K562 (cell line): ENCODE data around the gene RASSF1. TPM values are rescaled to one million over a fixed set of nuclear protein-coding genes. Genes with fewer than 3 reads are reported as not detected.
A peak's percentile ranks its signal among the peaks of the same experiment; 100 is the strongest.

Source experiments
- ATAC-seq: fragments of 200-7000 bp; cut with Tn5 transposase; 3 replicates; pipeline ENCODE4 v1.9.1; 2020; ENCODE audit warnings: moderate library complexity
- BruUV-seq: library from RNA; stranded (reverse); fragments of 400-500 nt; replicated peaks from 2 replicates; lab custom pipeline; 2021; lab: Mats Ljungman, UMichigan
- CTCF ChIA-PET: fragments of 300-600 bp; formaldehyde crosslinking; extraction: SDS; loops from one replicate; lab custom pipeline; 2021; ENCODE audit warnings: low intra/inter-chr PET ratio; lab: Yijun Ruan, JAX
- POLR2A ChIA-PET: fragments of 300-600, 350-650 bp; sonication (Branson Sonifier 250); formaldehyde crosslinking; extraction: SDS; loops from one replicate; lab custom pipeline; 2021; ENCODE audit warnings: antibody characterized with exemption, inconsistent platforms; lab: Yijun Ruan, JAX
- DNase-seq, 4 experiments: peaks; one replicate each; pipeline versions ENCODE4 v3.0.0 to v3.0.0-alpha.2; 2011 to 2018; ENCODE audit warnings: low spot score in 3 of 4, mixed read lengths in 3 of 4; ENCODE audit errors: extremely low read depth in 1 of 4
- FAIRE-seq: peaks from 2 replicates; lab custom pipeline; 2011; peaks lifted over from hg19 to GRCh38; lab: Jason Lieb, UNC
- H2AFZ ChIP-seq: 2 replicates; pipeline ENCODE4 v1.6.0; 2011; ENCODE audit warnings: low read depth, low read length, control low read depth, inconsistent platforms
- H3K27ac ChIP-seq: fragments of 200-600 bp; 3 replicates; pipeline ENCODE4 v1.8.0; 2011; ENCODE audit warnings: low read depth, mild to moderate bottlenecking, control low read depth, inconsistent platforms, low read length, moderate library complexity, mixed read lengths; ENCODE audit errors: extremely low read depth
- H3K27me3 ChIP-seq, 2 experiments: fragments of 300-600 bp in 1 of 2; 2 replicates in 1 of 2; 3 replicates in 1 of 2; pipeline versions ENCODE4 v1.6.0 to v1.8.0; 2011; ENCODE audit warnings: inconsistent platforms in 2 of 2, low read length in 2 of 2, mild to moderate bottlenecking in 1 of 2, mixed read lengths in 1 of 2, moderate library complexity in 1 of 2; ENCODE audit not compliant: control insufficient read depth in 2 of 2, insufficient read depth in 2 of 2
- H3K36me3 ChIP-seq: fragments of 300-600 bp; 3 replicates; pipeline ENCODE4 v1.8.0; 2011; ENCODE audit warnings: mild to moderate bottlenecking, low read length, inconsistent platforms; ENCODE audit not compliant: control insufficient read depth, insufficient read depth
- H3K4me1 ChIP-seq, 2 experiments: fragments of 200-600 bp in 1 of 2; replicated peaks in 1 of 2; 2 replicates in 1 of 2; 3 replicates in 1 of 2; pipeline versions ENCODE4 v1.5.1 to v1.8.0; 2011; ENCODE audit warnings: inconsistent platforms in 2 of 2, low read length in 2 of 2, mild to moderate bottlenecking in 1 of 2, mixed read lengths in 1 of 2, moderate library complexity in 1 of 2; ENCODE audit not compliant: control insufficient read depth in 2 of 2, insufficient read depth in 2 of 2
- H3K4me2 ChIP-seq: 2 replicates; pipeline ENCODE4 v1.6.1; 2011; ENCODE audit warnings: low read length, control low read depth, inconsistent platforms, mixed read lengths; ENCODE audit not compliant: insufficient read depth
- H3K4me3 ChIP-seq: fragments of 200-600 bp; sonication (generic), shearing (Covaris generic); 2 replicates; pipeline ENCODE4 v1.5.1; 2016; ENCODE audit warnings: control low read depth, inconsistent platforms
- H3K79me2 ChIP-seq: fragments of 200-600 bp; 3 replicates; pipeline ENCODE4 v1.8.0; 2011; ENCODE audit warnings: low read length, inconsistent platforms; ENCODE audit not compliant: control insufficient read depth, insufficient read depth
- H3K9ac ChIP-seq, 2 experiments: 2 replicates each; pipeline versions ENCODE4 v1.6.0 to v1.6.1; 2011; ENCODE audit warnings: low read depth in 2 of 2, low read length in 2 of 2, control low read depth in 1 of 2, inconsistent platforms in 1 of 2, mild to moderate bottlenecking in 1 of 2, mixed read lengths in 1 of 2; ENCODE audit not compliant: insufficient read depth in 1 of 2
- H3K9me1 ChIP-seq: one replicate; pipeline ENCODE4 v1.6.0; 2011; ENCODE audit warnings: inconsistent platforms, mild to moderate bottlenecking, low read length, moderate library complexity; ENCODE audit not compliant: control insufficient read depth, insufficient read depth
- H3K9me3 ChIP-seq: replicated peaks from 2 replicates; pipeline ENCODE4 v1.5.1; 2011; ENCODE audit warnings: low read depth, low read length, inconsistent platforms; ENCODE audit not compliant: control insufficient read depth, insufficient read depth
- H4K20me1 ChIP-seq: replicated peaks from 2 replicates; pipeline ENCODE4 v1.6.1; 2011; ENCODE audit warnings: low read length, inconsistent platforms, mixed read lengths; ENCODE audit not compliant: control insufficient read depth, insufficient read depth
- ARID1B ChIP-seq: fragments of 450-650 bp; IDR thresholded peaks from 2 replicates; pipeline ENCODE4 v1.6.1; 2016; ENCODE audit warnings: antibody characterized with exemption, mild to moderate bottlenecking, inconsistent platforms
- BCOR ChIP-seq: fragments of 450-650 bp; IDR thresholded peaks from 2 replicates; pipeline ENCODE4 v1.6.1; 2016
- BMI1 ChIP-seq: fragments of 150-350 bp; IDR thresholded peaks from 2 replicates; pipeline ENCODE4 v1.6.1; 2014; ENCODE audit warnings: low read length
- CCNT2 ChIP-seq: IDR thresholded peaks from 2 replicates; pipeline ENCODE4 v1.6.1; 2011; ENCODE audit warnings: borderline replicate concordance, low read depth, mild to moderate bottlenecking, moderate library complexity, mixed read lengths, low read length; ENCODE audit not compliant: insufficient read length; ENCODE audit errors: extremely low read depth
- CSDE1 ChIP-seq, 2 experiments: fragments of 450-650 bp; IDR thresholded peaks; 2 replicates each; pipeline ENCODE4 v1.6.1; 2016; ENCODE audit warnings: mild to moderate bottlenecking in 1 of 2
- HIVEP1 ChIP-seq: fragments of 250-450 bp; sonication (Bioruptor Pico); IDR thresholded peaks from 2 replicates; pipeline ENCODE4 v1.4.0; 2020; ENCODE audit warnings: mild to moderate bottlenecking
- KDM2B ChIP-seq: fragments of 250-450 bp; sonication (Bioruptor Pico); IDR thresholded peaks from 2 replicates; pipeline ENCODE4 v1.8.0; 2021; ENCODE audit warnings: mild to moderate bottlenecking, moderate library complexity
- MTA3 ChIP-seq: fragments of 450-650 bp; formaldehyde crosslinking; IDR thresholded peaks from 2 replicates; pipeline ENCODE4 v1.6.1; 2017; ENCODE audit warnings: mild to moderate bottlenecking, borderline replicate concordance
- NR4A1 ChIP-seq, 2 experiments: fragments of 250-450 bp in 1 of 2; fragments of 450-650 bp in 1 of 2; sonication (Bioruptor Pico) in 1 of 2; IDR thresholded peaks; 2 replicates each; pipeline versions ENCODE4 v1.4.0 to v1.6.1; 2016 to 2020; ENCODE audit warnings: mild to moderate bottlenecking in 2 of 2, missing compliant biosample characterization in 1 of 2, missing genetic modification characterization in 1 of 2, moderate library complexity in 1 of 2
- POLR2AphosphoS2 ChIP-seq: IDR thresholded peaks from 2 replicates; pipeline ENCODE4 v1.6.1; 2012; ENCODE audit warnings: low read length, improper control_type of control experiment
- PTRF ChIP-seq: fragments of 450-650 bp; IDR thresholded peaks from 2 replicates; pipeline ENCODE4 v1.6.1; 2016; ENCODE audit warnings: mild to moderate bottlenecking, missing genetic modification characterization, missing compliant biosample characterization
- SIN3A ChIP-seq, 2 experiments: fragments of 150-350 bp in 1 of 2; IDR thresholded peaks; 2 replicates each; pipeline ENCODE4 v1.6.1; 2011 to 2016; ENCODE audit warnings: borderline replicate concordance in 2 of 2, low read depth in 2 of 2, low read length in 2 of 2, mild to moderate bottlenecking in 2 of 2, moderate library complexity in 2 of 2; ENCODE audit not compliant: control insufficient read depth in 1 of 2
- SREBF2 ChIP-seq: sonication (generic); formaldehyde crosslinking; IDR thresholded peaks from 2 replicates; pipeline ENCODE4 v1.4.0; 2020; ENCODE audit warnings: mild to moderate bottlenecking, missing genetic modification reagents
- TEAD4 ChIP-seq, 2 experiments: sonication (generic) in 1 of 2; formaldehyde crosslinking in 1 of 2; IDR thresholded peaks; 2 replicates each; pipeline versions ENCODE4 v1.6.1 to v1.8.0; 2012 to 2022; ENCODE audit warnings: borderline replicate concordance in 1 of 2, inconsistent platforms in 1 of 2, low read length in 1 of 2, mild to moderate bottlenecking in 1 of 2, missing genetic modification reagents in 1 of 2
- XRCC5 ChIP-seq: fragments of 200-400 bp; formaldehyde crosslinking; IDR thresholded peaks from 2 replicates; pipeline ENCODE4 v1.6.1; 2017; ENCODE audit warnings: low read depth, mild to moderate bottlenecking, low read length
- YY1 ChIP-seq, 3 experiments: IDR thresholded peaks; 2 replicates each; pipeline ENCODE4 v1.6.1; 2011; ENCODE audit warnings: low read length in 2 of 3, mild to moderate bottlenecking in 2 of 3, moderate library complexity in 2 of 3, borderline replicate concordance in 1 of 3, control low read depth in 1 of 3, low read depth in 1 of 3; ENCODE audit not compliant: insufficient read depth in 3 of 3, insufficient replicate concordance in 2 of 3, control insufficient read depth in 1 of 3, insufficient read length in 1 of 3; ENCODE audit errors: extremely low read depth in 1 of 3
- ZNF124 ChIP-seq: sonication (generic); formaldehyde crosslinking; IDR thresholded peaks from 2 replicates; pipeline ENCODE4 v1.8.1; 2022; ENCODE audit warnings: missing genetic modification reagents
- WGBS: fragments of 100-300 bp; shearing (Covaris generic); methylation state at CpG from one replicate; pipeline ENCODE4 v1.1.6; 2016; ENCODE audit warnings: low coverage, mixed read lengths; ENCODE audit not compliant: insufficient coverage; ENCODE audit errors: missing lambda C conversion rate; 5-methylcytosine and 5-hydroxymethylcytosine counted together
- in situ Hi-C: fragments of 300-500 bp; cut with MboI; formaldehyde crosslinking; loops from 4 replicates; pipeline ENCODE4 v1.15.0; 2018; ENCODE audit warnings: inconsistent platforms, mixed read lengths
- intact Hi-C: fragments of 100-400 bp; cut with micrococcal nuclease; formaldehyde crosslinking; loops from 2 replicates; pipeline ENCODE4 v1.14.2; 2022
- polyA plus RNA-seq, 8 experiments: library from polyadenylated mRNA; depleted of rRNA in 4 of 8; stranded (reverse) in 5 of 8; unstranded in 3 of 8; fragments of >200 nt; fragmentation: Nextera tagmentation in 2 of 8; fragmentation: Illumina TruSeq in 1 of 8; extraction: Ambion mirVana in 2 of 8; extraction: Trizol in 1 of 8; gene quantifications; 2 replicates each; pipeline versions ENCODE4 v1.2.1 to v1.2.3, GENCODE V29; 2011 to 2014; ENCODE audit warnings: inconsistent platforms in 1 of 8, missing spikeins in 1 of 8
- total RNA-seq, 7 experiments: library from RNA; depleted of rRNA in 6 of 7; stranded (reverse); fragments of >200 nt in 6 of 7; fragmentation: Illumina TruSeq in 2 of 7; extraction: Trizol in 2 of 7; gene quantifications; 2 replicates each; pipeline versions ENCODE4 v1.2.1 to v1.2.3, GENCODE V29; 2011 to 2021; ENCODE audit warnings: low replicate concordance in 1 of 7
- TF ChIP-seq, protein P1 (sequence below): IDR thresholded peaks from 2 replicates; pipeline ENCODE4 v1.6.1; 2011; ENCODE audit warnings: borderline replicate concordance, low read depth, mild to moderate bottlenecking, moderate library complexity, low read length; ENCODE audit not compliant: insufficient read depth, poor library complexity, severe bottlenecking

The RASSF1 gene
- total and polyA plus RNA-seq, 9 of the 15 experiments (the other 6 are each of a cell fraction or from before 2014, with no cell fraction given) = 3.6 to 57.1 (median 24.6) TPM

- H3K9me3 ChIP-seq = no peaks in the 10 kb centered on the region
- 0% methylated on average over 32 of the region's 61 CpGs for WGBS
- no peaks in the 10 kb centered on the region for H3K9me1 ChIP-seq
- ATAC-seq (peak; percentile 85), FAIRE-seq (peak; percentile 99), DNase-seq (peak; percentile 89 to 97 (median 93))
- ChIA-PET CTCF (interaction anchor here (0.6 to 0.7 kb wide), 2 partner anchors 72 to 369 kb away, joined by 3 to 9 read pairs; no protein-coding TSS in a partner anchor), POLR2A (interaction anchor here (0.6 to 1.5 kb wide), 9 partner anchors 11 to 51 kb away, joined by 3 to 8 read pairs (median 3); partner anchors contain the start of gene TUSC2)
- peak within 1 kb of the TSS; percentile 94 to 97 for H3K9ac ChIP-seq
- H3K27ac ChIP-seq = peak within 1 kb of the TSS; percentile 99
- no peaks in the 10 kb centered on the region for H3K27me3 ChIP-seq
- intact Hi-C loops (loop anchor here (2.0 kb wide), 1 partner anchor 30 kb away; the partner anchor contains the start of gene TUSC2), in situ Hi-C loops (no loop called here)
- no peaks in the 10 kb centered on the region for H4K20me1 ChIP-seq
- H3K79me2 ChIP-seq = peaks cover 49% of the 10 kb centered on the region
- H3K4me1 ChIP-seq = peaks cover 22 to 72% of the 10 kb centered on the region in 2 experiments; a peak in 4 of 5 replicates
- no TSS peak for BruUV-seq
- H3K36me3 ChIP-seq = peaks cover 19% of the 10 kb centered on the region; the same call in 2 of the 3 replicates
- peak within 1 kb of the TSS; percentile 94 for H3K4me2 ChIP-seq
- peak within 1 kb of the TSS; percentile 92 for H2AFZ ChIP-seq
- peak within 1 kb of the TSS; percentile 83 for H3K4me3 ChIP-seq
- TF ChIP-seq ARID1B = peak; percentile 13; the same call in 1 of the 2 replicates
- TF ChIP-seq MTA3 = peak; percentile 78; the same call in 1 of the 2 replicates
- TF ChIP-seq POLR2AphosphoS2 = peak; percentile 68
- TF ChIP-seq XRCC5 = peak; percentile 89
- peak; percentile 46 to 93; a peak in 2 of 4 replicates for TF ChIP-seq SIN3A (IDR thresholded peaks at IDR 0.05; ENCODE audit: borderline replicate concordance in 2 of 2, control insufficient read depth in 1 of 2, low read depth in 2 of 2, low read length in 2 of 2)
- peak; percentile 66; the same call in 1 of the 2 replicates for TF ChIP-seq HIVEP1 (CRISPR knock-in tag)
- no peak for TF ChIP-seq ZNF124 (CRISPR knock-in tag)
- peak; percentile 34 for TF ChIP-seq CCNT2
- TF ChIP-seq TEAD4 (IDR thresholded peaks at IDR 0.05; ENCODE audit: low read length) = 0 out of 2 replicates have a peak, but pooled peaks have one; percentile 20
- TF ChIP-seq TEAD4 (CRISPR knock-in tag; IDR thresholded peaks at IDR 0.05; ENCODE audit: borderline replicate concordance) = no peak
- no peak for TF ChIP-seq KDM2B (CRISPR knock-in tag)
- TF ChIP-seq BMI1 = no peak
- TF ChIP-seq CSDE1 (IDR thresholded peaks at IDR 0.05) = no peak
- TF ChIP-seq SREBF2 (CRISPR knock-in tag) = no peak
- TF ChIP-seq YY1 (IDR thresholded peaks at IDR 0.05; ENCODE audit: borderline replicate concordance in 1 of 3, control insufficient read depth in 1 of 3, extremely low read depth in 1 of 3, insufficient read depth in 3 of 3, insufficient read length in 1 of 3, insufficient replicate concordance in 2 of 3, low read depth in 1 of 3, low read length in 2 of 3) = peak in 2 of 3 experiments; percentile 20 to 49
- 0 out of 2 replicates have a peak, but pooled peaks have one; percentile 45 for TF ChIP-seq BCOR
- TF ChIP-seq, protein P1, sequence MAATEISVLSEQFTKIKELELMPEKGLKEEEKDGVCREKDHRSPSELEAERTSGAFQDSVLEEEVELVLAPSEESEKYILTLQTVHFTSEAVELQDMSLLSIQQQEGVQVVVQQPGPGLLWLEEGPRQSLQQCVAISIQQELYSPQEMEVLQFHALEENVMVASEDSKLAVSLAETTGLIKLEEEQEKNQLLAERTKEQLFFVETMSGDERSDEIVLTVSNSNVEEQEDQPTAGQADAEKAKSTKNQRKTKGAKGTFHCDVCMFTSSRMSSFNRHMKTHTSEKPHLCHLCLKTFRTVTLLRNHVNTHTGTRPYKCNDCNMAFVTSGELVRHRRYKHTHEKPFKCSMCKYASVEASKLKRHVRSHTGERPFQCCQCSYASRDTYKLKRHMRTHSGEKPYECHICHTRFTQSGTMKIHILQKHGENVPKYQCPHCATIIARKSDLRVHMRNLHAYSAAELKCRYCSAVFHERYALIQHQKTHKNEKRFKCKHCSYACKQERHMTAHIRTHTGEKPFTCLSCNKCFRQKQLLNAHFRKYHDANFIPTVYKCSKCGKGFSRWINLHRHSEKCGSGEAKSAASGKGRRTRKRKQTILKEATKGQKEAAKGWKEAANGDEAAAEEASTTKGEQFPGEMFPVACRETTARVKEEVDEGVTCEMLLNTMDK = peak; percentile 38
- no peak for TF ChIP-seq PTRF (tag)
- TF ChIP-seq NR4A1 (CRISPR knock-in tag; IDR thresholded peaks at IDR 0.05) = no peak
- TF ChIP-seq NR4A1 (tag; IDR thresholded peaks at IDR 0.05) = 0 out of 2 replicates have a peak, but pooled peaks have one; percentile 29
Observed at GRCh38 chr3:50298836-50299637, 41.6 kb downstream of the RASSF1 start, which contains the start of the genes HYAL3 and NAA80. Gene HYAL3, minus strand, starts transcription at chr3:50299405. Its CDS starts 3,803 bp downstream, at chr3:50295602. Gene NAA80, minus strand, starts transcription at chr3:50299405. Its CDS starts 1,942 bp downstream, at chr3:50297463.
